Tibial artery (tissue), 4 donors: ENCODE measurements around the gene TSPYL4.

ENCODE experiments used
- DNase-seq, 2 donors: peaks; one replicate each; pipeline ENCODE4 v3.0.0-alpha.2; 2019
- H3K27ac ChIP-seq, 2 donors: fragments of 200-600 bp; sonication (generic) in 1 of 2; 1 replicate in 1 of 2; 2 replicates in 1 of 2; pipeline ENCODE4 v1.5.1; 2018 to 2019; ENCODE audit warnings: mild to moderate bottlenecking in 1 of 2
- H3K27me3 ChIP-seq, 2 donors: fragments of 200-600 bp; sonication (generic) in 1 of 2; one replicate each; pipeline versions ENCODE4 v1.5.1 to v1.6.0; 2016 to 2019
- H3K36me3 ChIP-seq, 3 donors: fragments of 200-600 bp; sonication (generic) in 2 of 3; one replicate each; pipeline ENCODE4 v1.5.1; 2016 to 2019; ENCODE audit warnings: mild to moderate bottlenecking in 2 of 3
- H3K4me1 ChIP-seq, 4 donors: fragments of 200-600 bp; sonication (generic) in 2 of 4; 1 replicate in 3 of 4; 2 replicates in 1 of 4; pipeline ENCODE4 v1.5.1; 2016 to 2019
- H3K4me3 ChIP-seq, 2 donors: fragments of 200-600 bp; sonication (generic) in 1 of 2; 1 replicate in 1 of 2; 2 replicates in 1 of 2; pipeline ENCODE4 v1.5.1; 2018 to 2019; ENCODE audit warnings: mild to moderate bottlenecking in 2 of 2
- H3K9me3 ChIP-seq, 3 donors: fragments of 200-600 bp; sonication (generic) in 1 of 3; one replicate each; pipeline ENCODE4 v1.5.1; 2016 to 2019
- CTCF ChIP-seq, 2 experiments: fragments of 200-600 bp in 1 of 2; fragments of 450-650 bp in 1 of 2; IDR thresholded peaks; one replicate each; pipeline ENCODE4 v1.5.1; 2017 to 2019; ENCODE audit warnings: antibody characterized with exemption in 2 of 2, mild to moderate bottlenecking in 1 of 2, moderate library complexity in 1 of 2
- intact Hi-C: fragments of 100-400 bp; cut with DNase I; formaldehyde crosslinking; loops from one replicate; pipeline ENCODE4 v1.15.0; 2023; ENCODE audit warnings: low total_unique reads

Gene TSPYL4

GRCh38 chr6:116253505-116254296 is at the start of gene TSPYL4:
Gene TSPYL4, minus strand, starts transcription at chr6:116254075. Its CDS starts 67 bp downstream, at chr6:116254008.
- Histone ChIP-seq H3K4me3 (peak within 1 kb of the TSS; percentile 89 to 100), H3K9me3 (no peaks in the 10 kb centered on the region), H3K36me3 (peaks cover 0 to 4% (median 0%) of the 10 kb centered on the region in 3 donors), H3K4me1 (peaks cover 0 to 56% (median 43%) of the 10 kb centered on the region in 4 donors), H3K27me3 (no peaks in the 10 kb centered on the region), H3K27ac (peak within 1 kb of the TSS; percentile 91 to 97)
- intact Hi-C loops: no loop called here
- TF ChIP-seq CTCF (IDR thresholded peaks at IDR 0.05): no peak
- DNase-seq: peak; percentile 95 to 96

GRCh38 chr6:116301104-116301503 is 47.2 kb upstream of the TSPYL4 start:
- H3K27ac ChIP-seq: no peak overlapping the region

GRCh38 chr6:116300566-116300965 is 46.7 kb upstream of the TSPYL4 start:
- H3K9me3 ChIP-seq: peaks cover 0 to 7% (median 5%) of the 10 kb centered on the region in 3 donors
- peaks cover 0 to 16% (median 0%) of the 10 kb centered on the region in 4 donors for H3K4me1 ChIP-seq
- no peak for TF ChIP-seq CTCF (IDR thresholded peaks at IDR 0.05)
- no peak for DNase-seq
- intact Hi-C loops: no loop called here
- H3K27me3 ChIP-seq: no peaks in the 10 kb centered on the region
- H3K4me3 ChIP-seq: no peak overlapping the region
- H3K36me3 ChIP-seq: no peaks in the 10 kb centered on the region
- H3K27ac ChIP-seq: peak overlapping the region in 1 of 2 donors; percentile 3

More at GRCh38 chr6:116301104-116301503, 47.2 kb upstream of the TSPYL4 start:
- H3K4me1 ChIP-seq: peaks cover 0 to 16% (median 0%) of the 10 kb centered on the region in 4 donors
- H3K9me3 ChIP-seq: peaks cover 0 to 7% (median 5%) of the 10 kb centered on the region in 3 donors
- intact Hi-C loops: no loop called here
- DNase-seq: no peak
- no peak overlapping the region for H3K4me3 ChIP-seq
- TF ChIP-seq CTCF (IDR thresholded peaks at IDR 0.05): no peak
- H3K27me3 ChIP-seq: no peaks in the 10 kb centered on the region
- H3K36me3 ChIP-seq: no peaks in the 10 kb centered on the region

- peaks cover 0 to 16% (median 0%) of the 10 kb centered on the region in 4 donors for H3K4me1 ChIP-seq
- TF ChIP-seq CTCF (IDR thresholded peaks at IDR 0.05): no peak
- H3K27me3 ChIP-seq: no peaks in the 10 kb centered on the region
- no peak for DNase-seq
- intact Hi-C loops: no loop called here
- H3K9me3 ChIP-seq: peaks cover 0 to 7% (median 5%) of the 10 kb centered on the region in 3 donors
- no peaks in the 10 kb centered on the region for H3K36me3 ChIP-seq
- no peak overlapping the region for H3K27ac ChIP-seq
- no peak overlapping the region for H3K4me3 ChIP-seq
Observed at GRCh38 chr6:116298973-116299372, 45.1 kb upstream of the TSPYL4 start.

- H3K36me3 ChIP-seq: no peaks in the 10 kb centered on the region
- no peak for DNase-seq
- H3K4me1 ChIP-seq: peaks cover 0 to 16% (median 0%) of the 10 kb centered on the region in 4 donors
- no peak for TF ChIP-seq CTCF (IDR thresholded peaks at IDR 0.05)
- H3K9me3 ChIP-seq: peaks cover 0 to 7% (median 5%) of the 10 kb centered on the region in 3 donors
- no peak overlapping the region for H3K4me3 ChIP-seq
- no peak overlapping the region for H3K27ac ChIP-seq
- intact Hi-C loops: no loop called here
- no peaks in the 10 kb centered on the region for H3K27me3 ChIP-seq
Observed at GRCh38 chr6:116298273-116298672, 44.4 kb upstream of the TSPYL4 start.
